SH-SY5Y (cell line): ENCODE results near the gene MARS1.

Experiments used
- GATA2 ChIP-seq: IDR thresholded peaks from 2 replicates; pipeline ENCODE4 v1.6.1; 2011; ENCODE audit warnings: mild to moderate bottlenecking, low read depth, low read length
- GATA3 ChIP-seq: IDR thresholded peaks from 2 replicates; pipeline ENCODE4 v1.6.1; 2011; ENCODE audit warnings: low read depth, mild to moderate bottlenecking, low read length, moderate library complexity

- no peak for TF ChIP-seq GATA3
- no peak for TF ChIP-seq GATA2
Observed at GRCh38 chr12:57543581-57543980, 55.7 kb downstream of the MARS1 start.
